ENCODE measurements around the gene TRABD2B.

The TRABD2B gene

GRCh38 chr1:47766832-47767740 lies 230.1 kb downstream of the TRABD2B start:
- DNase-seq: no peak

- no peak for DNase-seq
Observed at GRCh38 chr1:47765742-47766485, 231.3 kb downstream of the TRABD2B start.

- DNase-seq: no peak
Observed at GRCh38 chr1:47765236-47765635, 231.9 kb downstream of the TRABD2B start.

GRCh38 chr1:47764461-47765046 lies 232.6 kb downstream of the TRABD2B start:
- no peak for DNase-seq

- no peak for DNase-seq
Observed at GRCh38 chr1:47763591-47764171, 233.5 kb downstream of the TRABD2B start.

- DNase-seq: no peak
Observed at GRCh38 chr1:47761974-47762373, 235.2 kb downstream of the TRABD2B start.

- DNase-seq: no peak
Observed at GRCh38 chr1:47761201-47761930, 235.8 kb downstream of the TRABD2B start.

- DNase-seq: no peak
Observed at GRCh38 chr1:47759936-47760629, 237.1 kb downstream of the TRABD2B start.

GRCh38 chr1:47759251-47759935 lies 237.8 kb downstream of the TRABD2B start:
- DNase-seq: no peak

- DNase-seq: no peak
Observed at GRCh38 chr1:47758341-47759250, 238.6 kb downstream of the TRABD2B start.

GRCh38 chr1:47757226-47757975 lies 239.8 kb downstream of the TRABD2B start:
- DNase-seq: no peak

- no peak for DNase-seq
Observed at GRCh38 chr1:47756411-47756810, 240.8 kb downstream of the TRABD2B start.

GRCh38 chr1:47756006-47756405 lies 241.2 kb downstream of the TRABD2B start:
- no peak for DNase-seq

- DNase-seq: peak in 1 of 2 experiments; percentile 23
Observed at GRCh38 chr1:47755101-47755990, 241.8 kb downstream of the TRABD2B start.

GRCh38 chr1:47754221-47754620 lies 243.0 kb downstream of the TRABD2B start:
- no peak for DNase-seq

- no peak for DNase-seq
Observed at GRCh38 chr1:47753808-47754207, 243.4 kb downstream of the TRABD2B start.

- DNase-seq: no peak
Observed at GRCh38 chr1:47752559-47752958, 244.6 kb downstream of the TRABD2B start.

GRCh38 chr1:47751996-47752451 lies 245.2 kb downstream of the TRABD2B start:
- no peak for DNase-seq

Measured in NCI-H524 (cell line).